Stomach (tissue), 4 donors: ENCODE data around the gene IYD.

Source experiments
- CTCF ChIP-seq, 7 experiments: fragments of 450-650 bp in 4 of 7; fragments of 200-600 bp in 3 of 7; sonication (generic) in 3 of 7; IDR thresholded peaks; one replicate each; pipeline ENCODE4 v1.5.1; 2016 to 2019; ENCODE audit warnings: antibody characterized with exemption in 7 of 7, control low read depth in 2 of 7, mild to moderate bottlenecking in 1 of 7
- EP300 ChIP-seq: sonication (generic); formaldehyde crosslinking; IDR thresholded peaks from one replicate; pipeline ENCODE4 v1.6.1; 2017; ENCODE audit warnings: antibody characterized with exemption
- POLR2A ChIP-seq, 4 donors: fragments of 450-650 bp; IDR thresholded peaks; one replicate each; pipeline ENCODE4 v1.6.1; 2016; ENCODE audit warnings: antibody characterized with exemption in 4 of 4, control low read depth in 2 of 4, mild to moderate bottlenecking in 1 of 4, moderate library complexity in 1 of 4

- TF ChIP-seq POLR2A (IDR thresholded peaks at IDR 0.05) (no peak), CTCF (IDR thresholded peaks at IDR 0.05) (no peak), EP300 (no peak)
Measured at GRCh38 chr6:150410906-150411305, 42.1 kb downstream of the IYD start.
